ENCODE data around the gene GRK5.

Gene GRK5

DNA sequence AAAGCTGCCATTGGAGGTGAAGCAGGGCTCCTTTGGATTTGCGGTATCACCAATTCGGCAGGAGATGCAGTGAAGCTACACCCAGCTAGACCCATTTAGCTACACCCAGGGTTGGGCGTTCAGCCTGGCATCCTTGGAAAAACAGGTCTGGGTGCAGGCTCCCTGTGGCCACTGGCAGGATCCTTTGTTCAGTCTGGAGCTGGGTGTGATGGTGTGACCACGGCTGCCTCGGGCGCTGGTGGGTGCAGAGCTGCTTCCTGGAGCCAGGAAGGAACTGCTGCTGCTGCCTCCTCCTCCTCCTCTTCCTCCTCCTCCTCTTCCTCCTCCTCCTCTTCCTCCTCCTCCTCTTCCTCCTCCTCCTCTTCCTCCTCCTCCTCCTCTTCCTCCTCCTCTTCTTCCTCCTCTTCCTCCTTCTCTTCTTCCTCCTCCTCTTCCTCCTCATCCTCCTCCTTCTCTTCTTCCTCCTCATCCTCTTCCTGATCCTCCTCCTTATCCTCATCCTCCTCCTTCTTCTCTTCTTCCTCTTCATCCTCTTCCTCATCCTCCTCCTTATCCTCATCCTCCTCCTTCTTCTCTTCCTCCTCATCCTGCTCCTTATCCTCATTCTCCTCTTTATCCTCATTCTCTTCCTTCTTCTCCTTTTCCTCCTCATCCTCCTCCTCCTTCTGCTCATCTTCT is 84.0 kb downstream of the GRK5 start:
- TF ChIP-seq FOXP2 (optimal IDR thresholded peaks at IDR 0.05; ENCODE audit: control extremely low read depth, extremely low read length, insufficient read depth): no peak
- no peak for TF ChIP-seq POLR2AphosphoS5 (IDR thresholded peaks at IDR 0.05; ENCODE audit: borderline replicate concordance, low read depth, low read length)
- no peak for TF ChIP-seq EZH2 (IDR thresholded peaks at IDR 0.05)
- Histone ChIP-seq H3K36me3 (ENCODE audit: insufficient read depth, low read length) (no peaks in the 10 kb centered on the region), H3K9ac (ENCODE audit: insufficient read length) (no peak overlapping the region), H3K27ac (no peak overlapping the region), H3K4me3 (no peak overlapping the region), H3K9me3 (ENCODE audit: low read depth, low read length) (no peaks in the 10 kb centered on the region)
- DNase-seq (ENCODE audit: low read depth, low spot score): no peak

DNA sequence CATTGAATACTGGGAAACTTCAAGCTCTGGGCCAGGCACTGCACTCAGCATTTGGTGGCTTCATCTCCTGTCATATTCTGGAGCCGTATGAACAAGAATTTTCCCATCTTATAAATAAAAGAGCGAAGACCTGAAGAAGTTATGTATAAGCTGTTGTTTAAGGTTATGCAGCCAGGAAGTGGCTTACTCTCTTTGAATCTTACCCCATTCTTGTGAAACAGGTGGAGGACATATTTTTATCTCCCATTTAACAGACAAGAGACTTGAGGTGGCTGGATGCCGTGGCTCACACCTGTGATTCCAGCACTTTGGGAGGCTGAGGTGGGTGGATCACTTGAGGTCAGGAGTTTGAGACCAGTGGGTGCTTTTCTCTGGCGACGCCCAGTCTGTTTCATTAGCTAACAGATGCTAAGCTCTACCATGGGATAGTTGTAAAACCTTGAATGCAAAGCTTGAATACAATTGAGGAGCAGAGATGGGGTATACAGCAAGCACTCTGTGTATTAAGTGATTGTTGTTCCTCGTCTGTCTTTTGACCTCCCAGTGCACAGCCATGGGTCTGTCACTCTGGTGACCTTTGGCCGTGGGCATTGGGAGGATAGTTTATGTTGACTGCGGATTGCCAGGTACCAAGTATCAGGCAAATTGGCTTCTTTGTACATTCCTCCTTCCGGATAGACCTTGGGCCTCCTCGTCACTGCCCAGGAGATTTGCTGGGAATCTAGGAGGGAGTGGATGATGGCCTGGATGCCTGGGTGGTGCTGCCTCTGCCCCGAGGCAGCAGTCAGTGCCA is 85.8 kb downstream of the GRK5 start:
- no peak overlapping the region for H3K9ac ChIP-seq (ENCODE audit: insufficient read length)
- H3K4me3 ChIP-seq: no peak overlapping the region
- no peak for TF ChIP-seq FOXP2 (optimal IDR thresholded peaks at IDR 0.05; ENCODE audit: control extremely low read depth, extremely low read length, insufficient read depth)
- TF ChIP-seq EZH2 (IDR thresholded peaks at IDR 0.05): no peak
- no peak for TF ChIP-seq POLR2AphosphoS5 (IDR thresholded peaks at IDR 0.05; ENCODE audit: borderline replicate concordance, low read depth, low read length)
- DNase-seq (ENCODE audit: low read depth, low spot score): no peak
- H3K36me3 ChIP-seq (ENCODE audit: insufficient read depth, low read length): no peaks in the 10 kb centered on the region
- no peak overlapping the region for H3K27ac ChIP-seq
- no peaks in the 10 kb centered on the region for H3K9me3 ChIP-seq (ENCODE audit: low read depth, low read length)

DNA sequence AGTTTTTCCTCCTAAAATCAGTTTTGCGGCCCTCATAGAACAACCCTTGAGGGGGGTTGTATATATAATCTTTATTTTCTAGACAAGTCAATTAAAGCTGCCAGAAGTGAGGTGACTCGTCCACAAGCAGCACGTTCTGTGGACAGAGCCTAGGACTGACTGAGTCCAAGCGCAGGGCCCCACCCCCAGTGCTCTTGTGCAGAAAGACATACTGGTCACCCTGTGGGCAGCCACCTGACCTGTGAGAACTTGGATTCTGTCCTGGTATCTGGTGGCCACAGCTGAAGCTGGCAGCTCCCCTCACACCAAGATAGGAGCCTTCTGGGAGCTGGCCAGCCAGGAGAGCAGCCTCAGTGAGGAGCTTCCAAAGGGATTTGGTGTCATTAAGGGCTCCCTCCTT is 89.3 kb downstream of the GRK5 start:
- H3K9ac ChIP-seq (ENCODE audit: insufficient read length): no peak overlapping the region
- no peaks in the 10 kb centered on the region for H3K36me3 ChIP-seq (ENCODE audit: insufficient read depth, low read length)
- DNase-seq (ENCODE audit: low read depth, low spot score): no peak
- no peak overlapping the region for H3K27ac ChIP-seq
- no peak for TF ChIP-seq FOXP2 (optimal IDR thresholded peaks at IDR 0.05; ENCODE audit: control extremely low read depth, extremely low read length, insufficient read depth)
- H3K9me3 ChIP-seq (ENCODE audit: low read depth, low read length): no peaks in the 10 kb centered on the region
- no peak overlapping the region for H3K4me3 ChIP-seq

DNA sequence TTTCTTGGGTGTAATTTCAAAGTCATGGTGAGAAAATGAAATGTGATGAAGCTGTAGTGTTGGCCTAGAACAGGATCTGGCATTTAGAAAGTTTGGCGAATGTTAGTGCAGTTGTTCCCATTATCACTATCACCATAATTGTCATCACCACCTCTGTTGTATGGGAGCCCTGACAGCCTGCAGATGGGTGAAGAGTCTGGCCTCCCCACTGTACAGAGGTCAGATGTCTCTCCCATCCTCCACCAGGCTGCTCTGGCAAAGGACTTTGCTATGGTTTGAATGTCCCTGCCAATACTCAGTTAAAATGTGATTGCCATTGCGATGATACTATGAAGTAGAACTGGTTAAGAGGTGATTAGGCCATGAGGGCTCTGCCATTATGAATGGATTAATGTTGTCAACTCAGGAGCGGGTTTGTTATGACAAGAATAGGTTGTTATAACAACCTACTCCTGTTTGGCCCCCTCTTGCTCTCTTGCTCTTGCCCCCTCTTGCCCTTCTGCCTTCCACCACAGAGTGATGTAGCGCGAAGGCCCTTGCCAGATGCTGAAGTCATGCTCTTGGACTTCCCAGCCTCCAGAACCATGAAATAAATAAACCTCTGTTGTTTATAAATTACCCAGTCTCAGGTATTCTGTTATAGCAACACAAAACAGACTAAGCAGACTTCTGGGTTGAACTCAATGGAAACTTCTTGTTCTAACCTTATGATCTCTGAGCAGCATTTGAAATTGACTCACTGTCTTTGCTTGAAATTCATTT is 90.0 kb downstream of the GRK5 start:
- no peak overlapping the region for H3K9ac ChIP-seq (ENCODE audit: insufficient read length)
- H3K4me3 ChIP-seq: no peak overlapping the region
- no peak for TF ChIP-seq EZH2 (IDR thresholded peaks at IDR 0.05)
- TF ChIP-seq POLR2AphosphoS5 (IDR thresholded peaks at IDR 0.05; ENCODE audit: borderline replicate concordance, low read depth, low read length): no peak
- no peak for TF ChIP-seq FOXP2 (optimal IDR thresholded peaks at IDR 0.05; ENCODE audit: control extremely low read depth, extremely low read length, insufficient read depth)
- no peaks in the 10 kb centered on the region for H3K36me3 ChIP-seq (ENCODE audit: insufficient read depth, low read length)
- no peak for DNase-seq (ENCODE audit: low read depth, low spot score)
- H3K9me3 ChIP-seq (ENCODE audit: low read depth, low read length): no peaks in the 10 kb centered on the region
- H3K27ac ChIP-seq: no peak overlapping the region

DNA sequence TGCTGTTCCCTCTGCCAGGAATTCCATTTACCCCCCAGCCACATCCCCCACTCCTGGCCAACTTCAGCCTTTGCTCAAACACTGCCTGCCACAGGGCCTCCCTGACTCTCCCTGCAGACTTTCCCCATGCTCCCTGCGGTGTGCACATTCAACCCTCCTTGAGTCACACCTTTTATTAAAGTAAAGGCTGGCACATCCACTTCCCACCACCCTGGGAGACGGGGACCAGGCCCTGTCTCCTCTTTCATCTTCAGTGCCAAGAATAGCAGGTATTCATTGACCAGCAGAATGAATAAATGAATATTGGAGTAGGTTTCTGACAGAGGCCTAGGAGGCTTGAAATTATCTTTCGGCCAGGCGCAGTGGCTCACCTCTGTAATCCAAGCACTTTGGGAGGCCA is 91.4 kb downstream of the GRK5 start:
- no peak for DNase-seq (ENCODE audit: low read depth, low spot score)
- Histone ChIP-seq H3K9ac (ENCODE audit: insufficient read length) (no peak overlapping the region), H3K4me3 (no peak overlapping the region), H3K9me3 (ENCODE audit: low read depth, low read length) (no peaks in the 10 kb centered on the region), H3K36me3 (ENCODE audit: insufficient read depth, low read length) (no peaks in the 10 kb centered on the region), H3K27ac (no peak overlapping the region)
- TF ChIP-seq POLR2AphosphoS5 (IDR thresholded peaks at IDR 0.05; ENCODE audit: borderline replicate concordance, low read depth, low read length) (no peak), EZH2 (IDR thresholded peaks at IDR 0.05) (no peak), FOXP2 (optimal IDR thresholded peaks at IDR 0.05; ENCODE audit: control extremely low read depth, extremely low read length, insufficient read depth) (no peak)

DNA sequence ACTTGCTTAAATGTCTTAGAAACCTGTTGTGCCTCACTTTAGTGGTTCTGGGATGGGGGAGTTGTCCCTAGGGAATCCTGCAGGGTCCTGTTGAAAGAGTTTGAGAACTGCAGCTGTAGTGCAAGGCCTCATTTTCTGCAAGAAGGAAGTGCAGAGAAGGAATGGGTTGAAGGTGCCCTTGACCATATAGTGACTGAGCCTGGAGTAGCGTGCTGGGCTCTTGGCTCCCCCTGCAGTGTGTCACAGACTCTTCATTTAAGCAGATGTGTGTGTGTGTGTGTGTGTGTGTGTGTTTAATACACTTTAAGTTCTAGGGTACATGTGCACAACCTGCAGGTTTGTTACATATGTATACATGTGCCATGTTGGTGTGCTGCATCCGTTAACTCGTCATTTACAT is 92.2 kb downstream of the GRK5 start:
- H3K36me3 ChIP-seq (ENCODE audit: insufficient read depth, low read length): no peaks in the 10 kb centered on the region
- no peak overlapping the region for H3K27ac ChIP-seq
- H3K4me3 ChIP-seq: no peak overlapping the region
- H3K9me3 ChIP-seq (ENCODE audit: low read depth, low read length): no peaks in the 10 kb centered on the region
- DNase-seq (ENCODE audit: low read depth, low spot score): no peak
- H3K9ac ChIP-seq (ENCODE audit: insufficient read length): no peak overlapping the region
- no peak for TF ChIP-seq EZH2 (IDR thresholded peaks at IDR 0.05)
- TF ChIP-seq FOXP2 (optimal IDR thresholded peaks at IDR 0.05; ENCODE audit: control extremely low read depth, extremely low read length, insufficient read depth): no peak
- TF ChIP-seq POLR2AphosphoS5 (IDR thresholded peaks at IDR 0.05; ENCODE audit: borderline replicate concordance, low read depth, low read length): no peak

DNA sequence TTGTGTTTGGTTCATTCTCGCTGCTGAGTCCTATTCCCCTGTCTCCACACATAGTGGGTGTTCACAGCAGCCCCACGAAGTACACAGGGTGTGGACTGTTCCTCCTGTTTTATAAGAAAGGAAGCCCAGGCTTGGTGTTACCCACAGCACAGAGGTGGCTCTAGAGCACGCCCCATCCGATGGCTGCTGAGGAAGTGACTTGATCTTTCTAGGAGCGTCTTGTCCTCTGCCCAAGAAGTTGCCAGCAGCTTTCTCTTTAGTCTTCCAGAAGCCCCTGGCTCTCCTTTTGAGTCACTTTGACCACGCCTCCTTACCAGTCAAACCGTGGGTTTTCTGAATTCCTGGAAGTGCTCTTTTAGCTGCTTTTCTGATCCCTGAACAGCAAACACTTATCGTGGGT is 94.0 kb downstream of the GRK5 start:
- no peak for TF ChIP-seq POLR2AphosphoS5 (IDR thresholded peaks at IDR 0.05; ENCODE audit: borderline replicate concordance, low read depth, low read length)
- no peak for TF ChIP-seq EZH2 (IDR thresholded peaks at IDR 0.05)
- no peak for TF ChIP-seq FOXP2 (optimal IDR thresholded peaks at IDR 0.05; ENCODE audit: control extremely low read depth, extremely low read length, insufficient read depth)
- Histone ChIP-seq H3K9me3 (ENCODE audit: low read depth, low read length) (no peaks in the 10 kb centered on the region), H3K4me3 (no peak overlapping the region), H3K9ac (ENCODE audit: insufficient read length) (no peak overlapping the region), H3K27ac (no peak overlapping the region), H3K36me3 (ENCODE audit: insufficient read depth, low read length) (no peaks in the 10 kb centered on the region)
- no peak for DNase-seq (ENCODE audit: low read depth, low spot score)

DNA sequence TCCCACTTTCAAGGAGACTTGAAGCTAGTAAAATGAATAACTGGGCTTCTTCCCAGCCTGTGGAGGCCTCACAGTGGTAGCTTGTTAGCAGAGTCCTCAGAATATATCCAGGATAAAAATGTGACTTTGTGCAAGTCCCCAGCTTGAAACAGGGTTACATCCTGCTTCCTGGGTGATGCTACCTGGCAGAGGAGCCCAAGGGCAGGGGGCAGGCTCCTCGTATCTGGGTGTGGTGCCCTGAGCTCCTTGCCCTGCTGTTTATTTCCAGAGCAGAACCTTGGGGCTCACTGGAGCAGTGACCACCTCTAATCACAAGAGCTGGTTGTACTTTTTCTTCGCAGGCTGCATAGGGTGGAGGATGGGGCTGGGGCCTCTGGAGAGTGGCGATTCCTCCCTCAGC is 94.8 kb downstream of the GRK5 start:
- no peak for DNase-seq (ENCODE audit: low read depth, low spot score)
- Histone ChIP-seq H3K27ac (no peak overlapping the region), H3K9me3 (ENCODE audit: low read depth, low read length) (no peaks in the 10 kb centered on the region), H3K36me3 (ENCODE audit: insufficient read depth, low read length) (no peaks in the 10 kb centered on the region), H3K4me3 (no peak overlapping the region), H3K9ac (ENCODE audit: insufficient read length) (no peak overlapping the region)
- no peak for TF ChIP-seq EZH2 (IDR thresholded peaks at IDR 0.05)
- TF ChIP-seq POLR2AphosphoS5 (IDR thresholded peaks at IDR 0.05; ENCODE audit: borderline replicate concordance, low read depth, low read length): no peak
- TF ChIP-seq FOXP2 (optimal IDR thresholded peaks at IDR 0.05; ENCODE audit: control extremely low read depth, extremely low read length, insufficient read depth): no peak
